GM18519 (cell line): Measurements from ENCODE around the gene DDX5.
"Not testable (repeated sequence)": the region's sequence is repeated elsewhere in the genome, so short reads cannot be mapped to it uniquely, and the experiment has no call there.

ENCODE experiments used
- ATAC-seq: cut with Tn5 transposase; IDR thresholded peaks from one replicate; pipeline ENCODE4 v1.9.1; 2021; ENCODE audit warnings: mild to moderate bottlenecking, moderate library complexity; ENCODE audit not compliant: unreplicated experiment, low FRiP score

The DDX5 gene

DNA sequence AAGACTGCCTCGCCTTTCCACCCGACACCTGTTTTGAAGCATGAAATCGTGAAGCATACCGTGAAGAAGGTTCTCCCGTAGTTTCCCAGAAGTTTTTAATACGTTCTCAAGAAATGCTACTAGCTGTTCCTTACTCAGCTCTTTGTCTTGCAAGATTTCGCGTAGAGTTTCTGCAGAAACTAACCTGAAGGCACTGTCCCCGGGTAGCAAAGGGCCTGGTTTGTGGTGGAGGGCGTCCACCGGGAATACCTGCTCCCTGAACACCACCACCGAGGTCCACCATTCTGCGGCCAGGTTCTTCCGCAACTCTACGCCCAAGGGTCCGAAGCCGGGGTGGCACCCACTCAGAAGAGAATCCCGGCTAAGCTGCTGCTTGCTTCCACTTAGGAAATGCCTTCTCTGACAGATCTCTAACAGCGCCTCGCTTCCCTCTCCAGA is 9.7 kb downstream of the DDX5 start:
- no peak for ATAC-seq

DNA sequence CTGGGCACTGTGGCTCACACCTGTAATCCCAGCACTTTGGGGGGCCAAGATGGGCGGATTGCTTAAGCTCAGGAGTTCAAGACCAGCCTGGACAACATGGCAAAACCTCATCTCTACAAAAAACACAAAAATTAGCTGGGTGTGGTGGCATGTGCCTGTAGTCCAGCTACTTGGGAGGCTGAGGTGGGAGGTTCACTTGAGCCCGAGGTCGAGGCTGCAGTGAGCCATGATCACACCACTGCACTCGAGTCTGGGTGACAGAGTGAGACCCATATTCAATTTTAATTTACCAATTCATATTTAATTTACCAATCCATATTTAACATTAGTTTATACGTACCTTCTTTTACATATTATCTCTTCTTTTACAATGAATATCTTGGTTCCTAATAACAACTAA is 10.8 kb downstream of the DDX5 start:
- ATAC-seq, result not testable (repeated sequence)

DNA sequence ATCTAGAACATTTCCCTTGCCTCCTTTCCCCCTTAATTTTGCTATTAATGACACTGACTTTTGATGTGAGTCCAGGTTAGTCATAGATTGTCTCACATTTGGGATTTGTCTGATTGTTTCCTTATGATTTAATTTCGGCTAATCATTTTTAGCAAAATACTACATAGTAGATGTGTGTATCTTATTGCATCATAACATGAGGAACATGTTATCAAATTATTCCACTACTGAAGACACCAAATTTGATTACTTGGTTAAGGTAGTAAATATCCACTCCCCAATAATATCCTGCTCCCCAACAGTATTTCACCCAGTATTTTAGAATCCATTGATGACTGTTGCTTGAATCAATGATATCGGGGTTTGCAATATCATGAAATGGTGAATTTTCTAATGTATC is 12.0 kb downstream of the DDX5 start:
- ATAC-seq, result no peak

DNA sequence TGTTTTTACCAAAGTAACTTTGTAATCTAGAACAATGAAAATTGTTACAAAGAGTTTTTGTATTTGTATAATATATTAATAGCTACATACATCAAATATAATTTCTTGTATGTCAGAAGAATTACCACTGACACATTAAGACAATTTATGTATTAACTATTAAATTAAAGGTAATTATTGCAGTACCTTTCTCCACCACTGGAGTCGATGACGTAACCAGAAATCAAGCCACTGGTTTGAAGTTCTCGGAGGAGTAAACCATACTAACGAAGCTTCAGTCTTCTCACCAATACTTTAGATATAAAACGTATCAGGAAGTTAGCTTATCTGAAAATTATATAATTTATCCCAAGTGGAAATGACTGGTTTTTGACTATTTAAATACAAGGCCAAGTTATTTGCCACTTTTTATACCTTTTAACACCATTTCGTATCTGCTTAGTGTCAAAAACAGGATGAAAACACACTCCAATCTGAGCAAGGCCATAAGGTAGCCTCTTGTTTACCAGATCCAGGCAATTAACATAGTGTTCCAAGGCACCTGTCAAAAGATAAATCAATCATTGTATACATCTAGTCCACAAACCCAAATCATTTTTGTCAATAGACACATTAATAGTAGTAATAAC is 13.5 kb downstream of the DDX5 start:
- no peak for ATAC-seq

DNA sequence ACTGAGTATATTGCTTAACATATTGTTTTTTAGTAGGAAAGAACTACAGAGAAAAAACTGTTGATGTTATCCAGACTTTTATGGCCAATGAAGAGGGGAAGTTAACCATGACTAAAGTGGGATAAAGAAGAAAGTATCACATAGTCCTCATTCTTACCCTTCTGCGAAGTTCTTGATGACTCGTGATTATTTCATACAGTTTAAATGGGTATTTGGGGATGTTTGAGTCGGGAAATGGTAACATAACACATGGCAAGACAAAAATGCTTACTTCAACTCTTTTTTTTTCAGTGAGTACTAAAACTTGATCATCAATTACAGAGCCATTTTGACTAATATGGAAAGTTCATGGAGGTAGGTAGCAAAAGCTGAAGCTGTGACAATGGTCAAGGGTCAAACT is 14.1 kb downstream of the DDX5 start:
- ATAC-seq, result no peak

DNA sequence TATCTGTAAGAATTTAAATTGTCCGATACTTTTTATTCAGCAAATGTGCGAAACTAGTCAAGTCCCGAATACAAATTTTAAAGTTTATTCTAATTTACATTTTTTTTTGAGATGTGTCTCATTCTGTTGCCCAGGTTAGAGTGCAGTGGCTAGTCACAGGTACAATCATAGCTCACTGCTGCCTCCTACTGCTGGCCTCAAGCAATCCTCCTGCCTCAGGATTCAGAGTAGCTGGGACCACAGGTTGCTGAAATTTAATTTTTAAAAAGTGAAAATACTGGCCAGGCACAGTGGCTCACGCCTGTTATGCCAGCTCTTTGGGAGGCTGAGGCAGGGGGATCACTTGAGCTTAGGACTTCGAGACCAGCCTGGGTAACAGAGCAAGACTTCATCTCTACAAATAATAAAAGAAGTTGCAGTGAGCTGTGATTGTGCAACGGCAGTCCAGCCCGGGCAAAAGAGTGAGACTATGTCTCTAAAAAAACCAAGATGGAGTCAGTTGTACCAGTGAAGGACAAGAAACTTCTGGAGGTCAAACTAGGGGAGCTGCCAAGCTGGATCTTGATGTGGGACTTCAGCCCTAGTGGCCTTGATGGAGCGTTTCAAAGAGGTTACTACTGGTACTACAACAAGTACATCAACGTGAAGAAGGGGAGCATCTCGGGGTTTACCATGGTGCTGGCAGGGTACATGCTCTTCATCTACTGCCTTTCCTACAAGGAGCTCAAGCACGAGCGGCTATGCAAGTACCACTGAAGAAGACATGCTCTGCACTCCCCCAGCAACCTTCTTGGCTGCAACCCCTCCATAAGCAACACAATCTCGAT is 14.8 kb downstream of the DDX5 start:
- ATAC-seq, result no peak

DNA sequence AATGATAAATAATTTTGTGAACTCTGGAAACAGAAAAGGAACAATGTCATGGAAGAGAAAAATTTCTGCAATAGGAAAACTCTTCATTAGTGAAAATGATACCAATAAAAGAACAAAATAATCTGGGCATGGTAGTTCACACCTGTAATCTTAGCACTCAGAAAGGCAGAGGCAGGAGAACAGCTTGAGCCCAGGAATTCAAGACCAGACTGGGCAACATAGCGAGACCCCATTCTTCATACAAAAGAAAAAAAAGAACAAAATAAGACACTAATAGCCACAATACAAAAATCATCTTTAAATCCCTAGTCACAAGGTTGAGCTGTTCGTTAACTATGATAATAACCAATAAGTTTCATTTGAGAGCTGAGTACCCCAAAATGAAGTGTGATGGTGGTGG is 17.8 kb downstream of the DDX5 start:
- ATAC-seq, result no peak

DNA sequence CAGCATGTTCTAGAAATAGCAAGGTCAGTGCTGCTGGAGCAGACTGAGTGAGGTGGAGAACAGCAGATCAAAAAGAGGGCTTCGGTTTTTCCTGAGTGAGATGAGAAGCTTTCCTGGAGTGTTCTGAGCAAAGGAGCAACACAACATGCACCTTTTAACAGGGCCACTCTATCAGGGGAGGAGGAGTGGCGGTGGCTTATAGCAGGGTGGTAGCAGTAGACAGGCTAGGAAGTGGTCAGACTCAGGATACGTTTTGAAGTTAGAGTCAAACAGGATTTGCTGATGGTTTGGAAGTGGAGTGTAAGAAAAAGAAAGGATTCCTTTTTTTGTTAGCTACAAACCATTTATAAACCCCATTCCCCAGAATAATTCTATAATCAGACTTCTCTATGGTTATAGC is 21.7 kb downstream of the DDX5 start:
- no peak for ATAC-seq

DNA sequence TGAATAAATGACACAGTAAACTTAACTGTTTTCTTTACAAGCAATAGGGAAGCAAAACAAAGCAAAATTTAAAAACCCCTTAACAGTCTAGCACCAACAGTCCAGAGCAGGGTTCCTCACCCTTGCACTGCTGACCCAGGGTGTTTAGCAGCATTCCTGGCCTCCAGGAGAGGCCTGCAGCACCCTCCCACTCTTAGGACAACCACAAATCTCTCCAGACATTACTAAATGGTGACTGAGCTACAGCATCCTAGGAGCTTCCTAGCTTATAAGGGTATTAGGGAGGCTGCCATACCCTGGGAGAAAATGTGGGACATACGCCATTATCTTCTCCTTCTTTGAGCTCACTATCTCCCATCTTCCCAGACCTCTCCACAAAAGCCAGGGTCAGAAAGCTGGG is 25.1 kb downstream of the DDX5 start:
- no peak for ATAC-seq

DNA sequence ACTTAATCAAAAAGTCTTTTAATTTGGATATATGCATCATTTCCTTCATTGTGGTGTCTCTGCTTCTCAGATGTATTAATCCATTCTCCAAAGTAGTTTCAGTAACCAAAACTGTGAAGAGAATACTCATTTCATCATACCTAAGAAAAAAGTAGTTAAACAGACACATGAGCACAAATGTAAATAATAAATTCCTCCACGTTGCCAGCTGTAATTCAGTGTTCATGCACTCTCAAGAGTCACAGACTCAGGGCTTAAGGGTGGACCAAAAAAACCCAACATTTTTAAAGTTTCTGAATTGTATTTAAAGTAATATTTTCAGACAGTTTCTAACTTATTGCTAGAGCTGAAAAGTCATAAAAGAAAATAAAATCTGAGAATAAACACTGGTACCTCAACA is 28.2 kb downstream of the DDX5 start:
- ATAC-seq, result no peak

DNA sequence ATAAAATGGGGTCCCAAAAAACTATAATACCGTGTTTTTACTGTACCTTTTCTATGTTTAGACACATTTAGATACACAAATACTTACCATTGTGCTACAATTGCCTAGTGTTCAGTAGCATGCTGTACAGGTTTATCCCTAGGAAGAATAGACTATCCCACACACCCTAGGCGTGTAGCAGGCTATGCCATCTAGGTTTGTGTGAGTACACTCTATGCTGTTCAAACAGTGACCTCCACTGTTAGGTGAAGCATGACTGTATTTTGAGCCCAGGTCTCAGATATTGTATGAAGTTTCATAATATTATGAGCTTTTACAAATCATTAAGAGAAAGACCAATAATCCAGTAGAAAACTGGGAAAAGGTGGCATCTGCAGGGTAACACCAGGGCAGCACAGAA is 33.5 kb downstream of the DDX5 start:
- ATAC-seq, result no peak

DNA sequence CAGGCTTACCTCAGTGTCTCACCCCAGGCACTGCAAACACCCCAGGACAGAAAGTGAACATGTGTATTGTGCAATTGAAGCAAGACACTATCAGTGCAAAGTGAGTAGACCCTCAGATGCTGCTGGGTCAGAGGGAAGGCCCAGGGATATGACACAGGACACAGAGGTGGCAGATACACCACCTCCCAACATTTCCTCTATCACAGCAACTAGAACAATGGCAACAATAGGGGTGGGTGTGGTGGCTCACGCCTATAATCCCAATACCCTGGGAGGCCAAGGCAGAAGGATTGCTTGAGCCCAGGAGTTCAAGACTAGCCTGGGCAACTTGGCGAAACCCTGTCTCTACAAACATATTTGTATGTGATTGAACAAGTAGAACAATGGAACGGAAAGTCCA is 34.6 kb downstream of the DDX5 start:
- no peak for ATAC-seq

DNA sequence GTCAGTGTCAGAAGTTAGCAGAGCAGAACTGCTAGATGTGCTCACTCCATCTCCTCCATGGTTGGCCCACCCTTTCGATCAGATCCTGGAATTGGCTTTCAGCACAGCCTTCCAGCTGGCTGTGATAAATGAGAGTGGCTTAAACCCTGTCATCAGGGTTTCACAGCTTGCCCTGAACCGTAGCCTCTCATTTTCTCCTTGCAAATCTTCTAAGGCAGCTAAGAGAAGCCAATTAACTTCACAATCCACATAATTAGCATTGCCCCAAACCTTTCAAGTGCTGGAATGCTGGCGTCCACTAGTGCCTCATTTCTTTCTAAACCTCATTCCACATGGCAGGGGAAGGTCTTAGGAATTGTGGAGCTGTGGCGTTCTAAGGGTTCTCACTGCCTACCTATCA is 35.5 kb downstream of the DDX5 start:
- no peak for ATAC-seq

DNA sequence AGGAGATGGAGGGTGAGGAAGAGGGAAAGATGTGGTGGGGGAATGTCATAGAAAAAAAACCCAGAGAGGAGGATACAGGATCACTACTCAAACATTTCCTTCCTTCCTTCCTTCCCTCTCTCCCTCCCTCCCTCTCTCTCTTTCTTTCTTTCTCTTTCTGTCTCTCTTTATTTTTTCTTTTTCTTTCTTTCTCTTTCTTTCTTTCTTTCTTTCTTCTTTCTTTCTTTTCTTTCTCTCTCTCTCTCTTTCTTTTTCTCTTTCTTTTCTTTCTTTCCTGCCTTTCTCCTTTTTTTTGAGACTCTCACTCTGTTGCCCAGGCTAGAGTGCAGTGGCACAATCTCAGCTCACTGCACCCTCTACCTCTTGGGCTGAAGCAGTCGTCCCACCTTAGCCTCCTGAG is 39.3 kb downstream of the DDX5 start:
- not testable (repeated sequence) for ATAC-seq

DNA sequence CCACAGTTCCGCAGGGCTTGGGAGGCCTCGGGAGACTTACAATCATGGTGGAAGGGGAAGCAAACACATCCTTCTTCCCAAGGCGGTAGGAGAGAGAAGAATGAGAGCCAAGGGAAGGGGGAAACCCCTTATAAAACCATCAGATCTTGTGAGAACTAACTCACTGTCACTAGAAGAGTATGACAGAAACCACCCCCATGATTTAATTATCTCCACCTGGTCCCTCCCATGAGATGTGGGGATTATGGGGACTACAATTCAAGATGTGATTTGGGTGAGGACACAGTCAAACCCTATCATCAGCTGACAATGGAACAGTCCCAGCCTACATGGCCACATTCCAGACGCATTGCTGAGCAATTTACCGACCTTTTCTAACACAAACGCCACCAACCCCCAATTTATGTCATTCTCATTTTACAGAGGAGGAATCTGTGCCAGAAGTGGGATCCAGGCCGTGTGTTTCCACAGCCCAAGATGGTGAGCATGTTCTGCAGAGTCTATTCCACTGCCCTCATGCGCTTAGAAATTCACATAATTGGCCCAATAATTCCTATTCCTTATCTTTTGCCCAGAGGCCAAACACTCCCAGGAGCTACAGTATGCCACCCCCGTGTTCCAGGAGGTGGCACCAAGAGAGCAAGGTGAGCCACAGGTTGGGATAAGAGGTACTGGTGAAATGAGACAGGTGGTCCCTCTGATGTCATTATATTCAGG is 39.9 kb downstream of the DDX5 start:
- ATAC-seq, result no peak

DNA sequence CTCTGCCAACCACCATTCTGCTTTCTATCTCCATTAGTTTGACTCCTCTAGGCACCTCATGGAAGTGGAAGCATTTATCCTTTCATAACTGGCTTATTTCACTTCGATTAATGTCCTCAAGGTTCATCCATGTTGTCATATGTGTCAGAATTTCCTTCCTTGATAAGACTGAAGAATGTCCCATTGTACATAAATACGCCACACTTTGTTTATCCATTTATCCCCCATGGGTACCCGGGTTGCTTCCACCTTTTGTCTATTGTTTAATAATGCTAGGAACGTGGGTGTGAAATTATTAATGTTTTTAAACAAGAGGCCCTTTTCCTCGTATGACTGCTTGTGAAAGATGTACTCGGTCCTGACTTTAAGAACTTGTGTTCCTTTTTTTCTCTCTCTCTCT is 44.3 kb downstream of the DDX5 start:
- no peak for ATAC-seq

DNA sequence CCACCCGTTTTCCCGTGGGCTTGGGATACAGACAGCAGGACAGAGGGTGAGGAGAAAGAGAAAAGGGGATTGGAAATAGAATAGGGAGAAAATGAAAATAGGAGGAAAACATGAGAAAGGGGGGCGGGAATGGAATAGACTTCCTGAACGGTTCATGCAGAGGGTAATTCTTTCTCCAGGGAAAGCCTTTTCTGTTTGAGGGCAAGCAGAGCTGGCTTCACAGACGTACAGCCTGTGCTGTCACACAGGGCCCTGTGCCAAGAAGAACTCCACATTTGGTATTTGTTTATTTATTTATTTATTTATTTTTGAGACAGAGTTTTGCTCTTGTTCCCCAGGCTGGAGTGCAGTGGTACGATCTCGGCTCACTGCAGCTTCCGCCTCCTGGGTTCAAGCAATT is 45.1 kb downstream of the DDX5 start:
- ATAC-seq, result no peak

DNA sequence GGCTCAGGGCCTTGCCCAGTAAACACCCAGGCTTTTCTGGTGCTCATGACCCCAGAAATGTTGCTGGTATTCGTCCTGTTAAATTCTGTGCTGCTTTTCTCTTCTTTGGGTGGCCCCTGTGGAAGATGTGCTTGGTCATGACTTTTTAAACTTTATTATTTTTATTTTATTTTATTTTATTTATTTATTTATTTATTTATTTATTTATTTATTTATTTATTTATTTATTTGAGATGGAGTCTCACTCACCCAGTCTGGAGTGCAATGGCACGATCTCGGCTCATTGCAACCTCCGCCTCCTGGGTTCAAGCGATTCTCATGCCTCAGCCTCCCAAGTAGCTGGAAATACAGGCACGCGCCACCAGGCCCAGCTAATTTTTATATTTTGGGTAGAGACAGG is 46.3 kb downstream of the DDX5 start:
- ATAC-seq, result not testable (repeated sequence)

DNA sequence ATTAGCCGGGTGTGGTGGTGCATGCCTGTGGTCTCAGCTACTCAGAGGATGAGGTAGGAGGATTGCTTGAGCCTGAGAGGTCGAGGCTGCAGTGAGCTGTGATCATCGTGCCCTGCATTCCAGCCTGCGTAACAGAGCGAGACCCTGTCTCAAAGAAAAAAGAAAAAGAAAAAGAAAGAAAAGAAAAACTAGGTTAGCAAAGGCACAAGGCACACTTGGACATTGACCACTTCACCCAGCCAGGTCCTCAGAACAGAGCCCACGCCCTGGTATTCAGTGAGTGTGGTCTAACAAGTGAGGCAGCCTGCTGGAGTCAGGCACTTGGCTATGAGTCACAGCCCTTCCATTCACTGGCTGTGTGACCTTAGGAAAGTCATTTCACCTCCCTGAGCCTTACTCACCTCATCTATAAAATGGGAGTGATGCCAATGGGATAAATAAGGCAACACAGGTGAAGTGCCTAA is 46.8 kb downstream of the DDX5 start:
- ATAC-seq, result no peak

DNA sequence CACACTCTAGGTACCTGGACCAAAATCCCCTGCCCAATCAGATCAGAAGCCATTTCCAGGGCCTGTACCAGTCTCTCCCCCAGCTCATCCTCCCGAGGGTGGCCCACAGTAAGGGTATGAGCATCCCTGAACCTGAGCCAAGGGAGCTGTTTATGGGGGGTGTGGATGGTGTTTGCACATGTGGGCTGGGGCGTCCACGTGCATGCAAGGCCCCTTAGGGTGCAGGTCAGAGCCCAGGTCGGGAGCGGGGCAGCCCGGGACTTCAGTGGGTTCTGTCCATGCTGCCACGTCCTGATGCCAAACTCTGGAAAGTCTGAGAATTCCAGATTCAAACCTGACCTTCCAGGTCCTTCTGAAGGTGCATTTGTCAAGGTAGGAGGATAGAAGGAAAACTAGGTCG is 47.3 kb downstream of the DDX5 start:
- ATAC-seq, result no peak

DNA sequence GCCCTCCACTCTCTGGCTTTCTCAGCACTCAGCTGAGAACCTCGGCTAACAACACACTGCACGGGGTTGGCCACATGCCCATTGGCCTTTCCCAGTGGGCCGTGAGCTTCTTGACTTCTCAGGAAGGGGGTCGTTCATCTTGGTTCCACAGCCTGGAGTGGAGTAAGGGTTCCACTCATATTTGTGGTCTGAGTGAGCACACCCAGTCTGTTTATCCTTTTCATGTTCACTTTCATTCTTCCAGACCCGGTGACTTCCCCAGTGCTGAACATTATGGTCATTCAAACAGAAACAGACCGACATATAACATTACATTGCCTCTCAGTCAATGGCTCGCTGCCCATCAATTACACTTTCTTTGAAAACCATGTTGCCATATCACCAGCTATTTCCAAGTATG is 48.9 kb downstream of the DDX5 start:
- no peak for ATAC-seq
